B cell (primary cell): ENCODE results near the gene CFAP77. TPM values are rescaled to one million over a fixed set of nuclear protein-coding genes. Genes with fewer than 3 reads are reported as not detected.

Experiments used
- ATAC-seq: fragments of 200-7000 bp; cut with Tn5 transposase; one replicate; pipeline ENCODE4 v1.10.0; 2021; ENCODE audit warnings: low read depth, mild to moderate bottlenecking, moderate number of reproducible peaks, moderate library complexity
- CTCF ChIA-PET: fragments of 350-600 bp; sonication (Branson Sonifier 250); formaldehyde crosslinking; loops from one replicate; lab custom pipeline; 2021; ENCODE audit warnings: antibody characterized with exemption, inconsistent platforms; lab: Charles Lee
- POLR2A ChIA-PET: fragments of 350-600 bp; sonication (Branson Sonifier 250); formaldehyde crosslinking; loops from one replicate; lab custom pipeline; 2021; ENCODE audit warnings: antibody characterized with exemption; lab: Charles Lee
- DNase-seq: peaks from one replicate; pipeline ENCODE4 v3.0.0; 2013
- H2AFZ ChIP-seq: 2 replicates; pipeline ENCODE4 v1.6.1; 2012; ENCODE audit warnings: mild to moderate bottlenecking, low read depth, low read length; ENCODE audit not compliant: insufficient read depth, poor library complexity, severe bottlenecking
- H3K27ac ChIP-seq, 2 donors: 1 replicate in 1 of 2; 2 replicates in 1 of 2; pipeline ENCODE4 v1.5.1; 2012 to 2013; ENCODE audit warnings: low read length in 2 of 2, mild to moderate bottlenecking in 2 of 2, moderate library complexity in 1 of 2
- H3K27me3 ChIP-seq, 4 experiments: fragments of 200-600 bp in 1 of 4; sonication (generic) in 1 of 4; replicated peaks in 1 of 4; 1 replicate in 2 of 4; 2 replicates in 2 of 4; pipeline versions ENCODE4 v1.6.1 to v1.7.0; 2013 to 2016; ENCODE audit warnings: low read length in 3 of 4, mild to moderate bottlenecking in 2 of 4, mixed read lengths in 1 of 4, moderate library complexity in 1 of 4; ENCODE audit not compliant: insufficient read depth in 4 of 4, control insufficient read depth in 3 of 4; ENCODE audit errors: control extremely low read depth in 1 of 4
- H3K36me3 ChIP-seq, 2 experiments: replicated peaks in 1 of 2; 1 replicate in 1 of 2; 2 replicates in 1 of 2; pipeline versions ENCODE4 v1.6.1 to v1.7.1; 2013; ENCODE audit warnings: low read length in 1 of 2; ENCODE audit not compliant: insufficient read depth in 2 of 2, control insufficient read depth in 1 of 2; ENCODE audit errors: control extremely low read depth in 1 of 2, extremely low read depth in 1 of 2
- H3K4me1 ChIP-seq, 2 donors: fragments of 200-600 bp in 1 of 2; sonication (generic) in 1 of 2; 1 replicate in 1 of 2; 2 replicates in 1 of 2; pipeline versions ENCODE4 v1.5.1 to v1.6.1; 2013 to 2017; ENCODE audit warnings: low read length in 2 of 2; ENCODE audit not compliant: control insufficient read depth in 2 of 2, insufficient read depth in 2 of 2
- H3K4me2 ChIP-seq: replicated peaks from 2 replicates; pipeline ENCODE3; 2012; ENCODE audit warnings: mild to moderate bottlenecking, low read depth, low read length; ENCODE audit not compliant: poor library complexity, severe bottlenecking
- H3K4me3 ChIP-seq, 5 experiments: fragments of 200-600 bp in 1 of 5; sonication (generic) in 1 of 5; 1 replicate in 3 of 5; 2 replicates in 2 of 5; pipeline versions ENCODE4 v1.5.1 to v1.7.0; 2011 to 2016; ENCODE audit warnings: low read length in 4 of 5, mild to moderate bottlenecking in 4 of 5, low read depth in 2 of 5, control low read depth in 1 of 5, moderate library complexity in 1 of 5; ENCODE audit not compliant: insufficient read depth in 1 of 5; ENCODE audit errors: control extremely low read depth in 1 of 5, extremely low read depth in 1 of 5
- H3K79me2 ChIP-seq: fragments of 200-600 bp; sonication (generic); one replicate; pipeline ENCODE4 v1.6.0; 2016; ENCODE audit warnings: low read length; ENCODE audit not compliant: control insufficient read depth, insufficient read depth
- H3K9ac ChIP-seq: fragments of 200-600 bp; sonication (generic); 2 replicates; pipeline ENCODE4 v1.6.1; 2017; ENCODE audit warnings: mild to moderate bottlenecking, low read length, moderate library complexity
- H3K9me3 ChIP-seq, 3 donors: one replicate each; pipeline versions ENCODE4 v1.6.1 to v1.7.1; 2013; ENCODE audit warnings: low read length in 2 of 3; ENCODE audit not compliant: control insufficient read depth in 2 of 3, insufficient read depth in 1 of 3; ENCODE audit errors: control extremely low read depth in 1 of 3
- H4K20me1 ChIP-seq: 2 replicates; pipeline ENCODE4 v1.6.0; 2012; ENCODE audit warnings: mild to moderate bottlenecking, low read length; ENCODE audit not compliant: insufficient read depth, control insufficient read depth, poor library complexity, severe bottlenecking
- H3K27ac Mint-ChIP-seq: one replicate; pipeline ENCODE4 v1.8.0; 2021; ENCODE audit warnings: mixed read lengths
- H3K27me3 Mint-ChIP-seq: one replicate; pipeline ENCODE4 v1.8.0; 2021; ENCODE audit warnings: mixed read lengths
- H3K4me1 Mint-ChIP-seq: one replicate; pipeline ENCODE4 v1.8.0; 2021; ENCODE audit warnings: mixed read lengths
- H3K4me3 Mint-ChIP-seq: one replicate; pipeline ENCODE4 v1.8.0; 2021; ENCODE audit warnings: mixed read lengths
- H3K9me3 Mint-ChIP-seq: one replicate; pipeline ENCODE4 v1.8.0; 2022; ENCODE audit warnings: mixed read lengths; ENCODE audit not compliant: insufficient read depth
- CTCF ChIP-seq: fragments of 200-600 bp; IDR thresholded peaks from one replicate; pipeline ENCODE4 v1.8.0; 2022; ENCODE audit warnings: antibody characterized with exemption, mild to moderate bottlenecking
- EZH2 ChIP-seq: IDR thresholded peaks from 2 replicates; pipeline ENCODE4 v1.6.1; 2012; ENCODE audit warnings: borderline replicate concordance, low read depth, mild to moderate bottlenecking, moderate library complexity, low read length; ENCODE audit not compliant: insufficient read depth, poor library complexity, severe bottlenecking
- WGBS: methylation state at CpG from one replicate; pipeline ENCODE4 v1.1.5; 2013; ENCODE audit warnings: missing lambda C conversion rate; ENCODE audit not compliant: insufficient coverage; 5-methylcytosine and 5-hydroxymethylcytosine counted together
- intact Hi-C: fragments of 100-400 bp; cut with micrococcal nuclease; formaldehyde crosslinking; loops from one replicate; pipeline ENCODE4 v1.10.0; 2022
- polyA plus RNA-seq: library from polyadenylated mRNA; depleted of rRNA; stranded (reverse); fragments of >200 nt; gene quantifications from 2 replicates; pipeline ENCODE4 v1.2.3, GENCODE V29; 2012
- total RNA-seq, 2 donors: library from RNA; stranded (reverse); fragments of 120-200 nt in 1 of 2; gene quantifications; 1 replicate in 1 of 2; 2 replicates in 1 of 2; pipeline versions ENCODE4 v1.2.3 to v1.2.4, GENCODE V29; 2013 to 2022

CFAP77 gene
- total and polyA plus RNA-seq, 2 donors (not counting 1 experiment from before 2014, with no cell fraction given), result not detected

GRCh38 chr9:132559711-132560110 is 149.7 kb downstream of the CFAP77 start:
- Histone ChIP-seq H3K4me3 (no peak overlapping the region), H4K20me1 (no peaks in the 10 kb centered on the region), H3K79me2 (no peaks in the 10 kb centered on the region), H3K4me1 (no peaks in the 10 kb centered on the region), H3K9ac (no peak overlapping the region), H3K27ac (no peak overlapping the region), H3K4me2 (no peak overlapping the region), H3K36me3 (no peaks in the 10 kb centered on the region), H3K27me3 (peaks cover 0 to 8% (median 2%) of the 10 kb centered on the region in 4 experiments), H2AFZ (no peak overlapping the region), H3K9me3 (no peaks in the 10 kb centered on the region)
- H3K27ac Mint-ChIP-seq, result no peak overlapping the region
- peaks cover 2% of the 10 kb centered on the region for H3K9me3 Mint-ChIP-seq
- POLR2A ChIA-PET, result no interaction called here
- no peak for TF ChIP-seq EZH2
- TF ChIP-seq CTCF, result no peak
- intact Hi-C loops, result no loop called here
- H3K4me1 Mint-ChIP-seq, result no peaks in the 10 kb centered on the region
- no peak overlapping the region for H3K4me3 Mint-ChIP-seq
- no peak for ATAC-seq
- no peak for DNase-seq
- peaks cover 44% of the 10 kb centered on the region for H3K27me3 Mint-ChIP-seq
- CTCF ChIA-PET, result no interaction called here
- WGBS, result no CpG with 5 or more reads among the region's 2 CpGs

GRCh38 chr9:132560616-132561202 is 150.7 kb downstream of the CFAP77 start:
- WGBS, result 52% methylated on average over 14 of the region's 14 CpGs
- peaks cover 38% of the 10 kb centered on the region for H3K27me3 Mint-ChIP-seq
- no peak overlapping the region for H3K27ac Mint-ChIP-seq
- intact Hi-C loops, result no loop called here
- Histone ChIP-seq H3K4me1 (no peaks in the 10 kb centered on the region), H3K79me2 (no peaks in the 10 kb centered on the region), H3K9ac (no peak overlapping the region), H2AFZ (no peak overlapping the region), H3K4me3 (no peak overlapping the region), H3K9me3 (no peaks in the 10 kb centered on the region), H3K36me3 (no peaks in the 10 kb centered on the region), H4K20me1 (no peaks in the 10 kb centered on the region), H3K4me2 (no peak overlapping the region), H3K27ac (no peak overlapping the region), H3K27me3 (peaks cover 0 to 8% (median 2%) of the 10 kb centered on the region in 4 experiments)
- ChIA-PET CTCF (interaction anchor here (0.9 kb wide), 1 partner anchor 12 kb away, joined by 3 read pairs; no protein-coding TSS in a partner anchor), POLR2A (no interaction called here)
- TF ChIP-seq CTCF, result no peak
- no peak for TF ChIP-seq EZH2
- H3K4me1 Mint-ChIP-seq, result no peaks in the 10 kb centered on the region
- H3K9me3 Mint-ChIP-seq, result peaks cover 2% of the 10 kb centered on the region
- DNase-seq, result no peak
- H3K4me3 Mint-ChIP-seq, result no peak overlapping the region
- ATAC-seq, result no peak
